GM12878 (cell line): ENCODE results near the gene TREML1. TPM values are rescaled to one million over a fixed set of nuclear protein-coding genes. Genes with fewer than 3 reads are reported as not detected.

Experiments used
- ATAC-seq: fragments of 200-7000 bp; cut with Tn5 transposase; 3 replicates; pipeline ENCODE4 v1.9.1; 2020; ENCODE audit warnings: mild to moderate bottlenecking, moderate library complexity
- BruUV-seq: library from RNA; stranded (reverse); fragments of 400-500 nt; replicated peaks from 2 replicates; lab custom pipeline; 2021; lab: Mats Ljungman, UMichigan
- CTCF ChIA-PET: fragments of 300-600 bp; sonication (Branson Sonifier 250); formaldehyde crosslinking; extraction: SDS; loops from one replicate; lab custom pipeline; 2021; ENCODE audit warnings: inconsistent platforms; lab: Yijun Ruan, JAX
- POLR2A ChIA-PET: fragments of 350-600 bp; formaldehyde crosslinking; extraction: SDS; loops from one replicate; lab custom pipeline; 2021; ENCODE audit warnings: inconsistent platforms; lab: Charles Lee
- RAD21 ChIA-PET: fragments of 300-600 bp; sonication (Branson Sonifier 250); formaldehyde crosslinking; loops from one replicate; lab custom pipeline; 2023; ENCODE audit warnings: antibody characterized with exemption; ENCODE audit not compliant: unreplicated experiment; lab: Charles Lee
- SMC1A ChIA-PET: fragments of 300-600 bp; sonication (Branson Sonifier 250); formaldehyde crosslinking; loops from one replicate; lab custom pipeline; 2023; ENCODE audit not compliant: unreplicated experiment, uncharacterized antibody; lab: Charles Lee
- DNase-seq: peaks from one replicate; pipeline ENCODE4 v3.0.0-alpha.2; 2011; ENCODE audit warnings: low read depth, low spot score
- FAIRE-seq: peaks from 3 replicates; lab custom pipeline; 2011; peaks lifted over from hg19 to GRCh38; lab: Jason Lieb, UNC
- H2AFZ ChIP-seq: 2 replicates; pipeline ENCODE4 v1.6.0; 2011; ENCODE audit warnings: low read depth, low read length, control low read depth; ENCODE audit not compliant: control insufficient read depth
- H3K27ac ChIP-seq: 2 replicates; pipeline ENCODE4 v1.5.1; 2011; ENCODE audit warnings: control low read depth; ENCODE audit not compliant: control insufficient read depth, insufficient read depth
- H3K27me3 ChIP-seq, 2 experiments: replicated peaks in 1 of 2; 2 replicates each; pipeline versions ENCODE4 v1.6.0 to v1.6.1; 2011; ENCODE audit warnings: low read length in 1 of 2; ENCODE audit not compliant: control insufficient read depth in 2 of 2, insufficient read depth in 2 of 2
- H3K36me3 ChIP-seq, 2 experiments: 2 replicates each; pipeline ENCODE4 v1.5.1; 2011; ENCODE audit warnings: low read length in 1 of 2; ENCODE audit not compliant: control insufficient read depth in 2 of 2, insufficient read depth in 2 of 2
- H3K4me1 ChIP-seq: 2 replicates; pipeline ENCODE4 v1.6.1; 2011; ENCODE audit warnings: mild to moderate bottlenecking, low read length, moderate library complexity, mixed read lengths; ENCODE audit not compliant: control insufficient read depth, insufficient read depth
- H3K4me2 ChIP-seq: 2 replicates; pipeline ENCODE4 v1.6.0; 2011; ENCODE audit warnings: control low read depth; ENCODE audit not compliant: control insufficient read depth, insufficient read depth
- H3K4me3 ChIP-seq: fragments of 200-600 bp; sonication (generic); 2 replicates; pipeline ENCODE4 v1.5.1; 2016
- H3K79me2 ChIP-seq: 2 replicates; pipeline ENCODE4 v1.6.0; 2011; ENCODE audit warnings: low read length; ENCODE audit not compliant: control insufficient read depth, insufficient read depth
- H3K9ac ChIP-seq: 2 replicates; pipeline ENCODE4 v1.8.0; 2011; ENCODE audit warnings: low read length, control low read depth, mixed read lengths; ENCODE audit not compliant: control insufficient read depth, insufficient read depth
- H3K9me3 ChIP-seq: replicated peaks from 3 replicates; pipeline ENCODE4 v1.5.1; 2011; ENCODE audit warnings: mild to moderate bottlenecking, low read length; ENCODE audit not compliant: control insufficient read depth, insufficient read depth
- H4K20me1 ChIP-seq: 2 replicates; pipeline ENCODE4 v1.6.0; 2011; ENCODE audit not compliant: control insufficient read depth, insufficient read depth
- ASH2L ChIP-seq: fragments of 300-600, 200-600 bp; sonication (generic); IDR thresholded peaks from 2 replicates; pipeline ENCODE4 v1.6.1; 2017; ENCODE audit warnings: low read depth, mild to moderate bottlenecking, borderline replicate concordance
- BCLAF1 ChIP-seq: fragments of 450-650 bp; IDR thresholded peaks from 2 replicates; pipeline ENCODE4 v1.6.1; 2017; ENCODE audit warnings: antibody characterized with exemption, mild to moderate bottlenecking, moderate library complexity
- FOXM1 ChIP-seq: IDR thresholded peaks from 2 replicates; pipeline ENCODE4 v1.6.1; 2012; ENCODE audit warnings: low read depth, mild to moderate bottlenecking, inconsistent platforms, low read length, moderate library complexity
- KAT2A ChIP-seq: conservative IDR thresholded peaks from 2 replicates; pipeline ENCODE4 v1.6.1; 2011; ENCODE audit warnings: low read depth, low read length; ENCODE audit not compliant: control insufficient read depth
- SUPT20H ChIP-seq: IDR thresholded peaks from 2 replicates; pipeline ENCODE4 v1.6.1; 2011; ENCODE audit warnings: low read depth, mild to moderate bottlenecking, low read length, moderate library complexity, borderline replicate concordance; ENCODE audit not compliant: control insufficient read depth
- TCF3 ChIP-seq: IDR thresholded peaks from 2 replicates; pipeline ENCODE4 v1.6.1; 2012; ENCODE audit warnings: low read depth, mild to moderate bottlenecking, low read length, borderline replicate concordance; ENCODE audit not compliant: insufficient read depth
- WGBS: methylation state at CpG from one replicate; pipeline ENCODE4 v1.1.6; 2016; ENCODE audit warnings: low lambda C conversion rate; ENCODE audit not compliant: insufficient replicate concordance, insufficient coverage; ENCODE audit errors: missing lambda C conversion rate; 5-methylcytosine and 5-hydroxymethylcytosine counted together
- in situ Hi-C: fragments of 300-500 bp; cut with MboI; formaldehyde crosslinking; loops from 9 replicates; pipeline ENCODE4 v1.14.3; 2018; ENCODE audit warnings: mixed read lengths
- intact Hi-C: fragments of 100-400 bp; cut with micrococcal nuclease; formaldehyde crosslinking; loops from one replicate; pipeline ENCODE4 v1.14.2; 2022; ENCODE audit not compliant: unreplicated experiment
- polyA plus RNA-seq, 11 experiments: library from polyadenylated mRNA; depleted of rRNA in 4 of 11; unstranded in 6 of 11; stranded (reverse) in 5 of 11; fragments of >200 nt; fragmentation: Nextera tagmentation in 4 of 11; fragmentation: Illumina TruSeq in 1 of 11; extraction: Ambion mirVana in 4 of 11; extraction: Trizol in 1 of 11; gene quantifications; 1 replicate in 1 of 11; 2 replicates in 10 of 11; pipeline versions ENCODE4 v1.2.1 to v1.2.3, GENCODE V29; 2011 to 2016; ENCODE audit warnings: inconsistent platforms in 2 of 11, missing spikeins in 2 of 11, low read depth in 1 of 11
- total RNA-seq, 4 experiments: library from RNA; depleted of rRNA in 3 of 4; stranded (reverse); fragments of >200 nt in 3 of 4; fragmentation: Illumina TruSeq in 1 of 4; extraction: Trizol in 1 of 4; gene quantifications; 2 replicates each; pipeline versions ENCODE4 v1.2.1 to v1.2.3, GENCODE V29; 2013 to 2021

The TREML1 gene
- total and polyA plus RNA-seq, 10 of the 15 experiments (the other 5 are each of a cell fraction or from before 2014, with no cell fraction given) = 0.21 TPM; not detected in 9

GRCh38 chr6:41150671-41151070 lies 3.5 kb downstream of the TREML1 start:
- intact Hi-C loops (no loop called here), in situ Hi-C loops (no loop called here)
- H3K27ac ChIP-seq = no peak overlapping the region
- FAIRE-seq = no peak
- 0% methylated on average over 1 of the region's 1 CpG for WGBS
- H3K9ac ChIP-seq = no peak overlapping the region
- POLR2A ChIA-PET = no interaction called here
- RAD21 ChIA-PET = no interaction called here
- CTCF ChIA-PET = no interaction called here
- no peaks in the 10 kb centered on the region for H3K4me1 ChIP-seq
- H3K4me3 ChIP-seq = no peak overlapping the region
- no TSS peak for BruUV-seq
- no peaks in the 10 kb centered on the region for H4K20me1 ChIP-seq
- ATAC-seq = no peak
- H3K27me3 ChIP-seq = no peaks in the 10 kb centered on the region; a peak in 1 of 4 replicates
- H3K79me2 ChIP-seq = no peaks in the 10 kb centered on the region
- H3K36me3 ChIP-seq = no peaks in the 10 kb centered on the region
- no peak overlapping the region for H2AFZ ChIP-seq
- DNase-seq = no peak
- no peak overlapping the region for H3K4me2 ChIP-seq
- H3K9me3 ChIP-seq = no peaks in the 10 kb centered on the region
- TF ChIP-seq TCF3 = no peak
- no peak for TF ChIP-seq ASH2L
- no peak for TF ChIP-seq SUPT20H
- TF ChIP-seq FOXM1 = no peak
- no peak for TF ChIP-seq BCLAF1
- TF ChIP-seq KAT2A = no peak
- TF ChIP-seq, all 136 proteins: peak for 0
- SMC1A ChIA-PET = no interaction called here
